GM06990 (cell line): ENCODE data around the gene NBPF6.

Experiments used
- DNase-seq: peaks from one replicate; pipeline ENCODE4 v3.0.0-alpha.2; 2011; ENCODE audit not compliant: insufficient read length; ENCODE audit errors: extremely low read depth
- H3K27me3 ChIP-seq: replicated peaks from 2 replicates; pipeline ENCODE4 v1.6.0; 2011; ENCODE audit warnings: low read length; ENCODE audit not compliant: control insufficient read depth, insufficient read depth
- H3K36me3 ChIP-seq: 2 replicates; pipeline ENCODE4 v1.5.1; 2011; ENCODE audit warnings: low read length; ENCODE audit not compliant: control insufficient read depth, insufficient read depth
- H3K4me3 ChIP-seq: replicated peaks from 2 replicates; pipeline ENCODE4 v1.5.1; 2011; ENCODE audit warnings: low read depth, mild to moderate bottlenecking, control low read depth, low read length
- CTCF ChIP-seq: IDR thresholded peaks from 2 replicates; pipeline ENCODE4 v1.5.1; 2011; ENCODE audit warnings: low read length, control low read depth, mild to moderate bottlenecking, inconsistent platforms; ENCODE audit not compliant: insufficient read depth, poor library complexity, severe bottlenecking

NBPF6 gene

GRCh38 chr1:108502624-108503023, 52.5 kb downstream of the NBPF6 start:
- DNase-seq: no peak
- no peak for TF ChIP-seq CTCF
- Histone ChIP-seq H3K36me3 (no peaks in the 10 kb centered on the region), H3K4me3 (no peak overlapping the region), H3K27me3 (no peaks in the 10 kb centered on the region)

GRCh38 chr1:108503062-108503733, 53.1 kb downstream of the NBPF6 start:
- DNase-seq: no peak
- no peaks in the 10 kb centered on the region for H3K27me3 ChIP-seq
- no peak for TF ChIP-seq CTCF
- H3K4me3 ChIP-seq: no peak overlapping the region
- H3K36me3 ChIP-seq: no peaks in the 10 kb centered on the region

GRCh38 chr1:108504447-108504846, 54.3 kb downstream of the NBPF6 start:
- H3K4me3 ChIP-seq: no peak overlapping the region
- TF ChIP-seq CTCF: no peak
- DNase-seq: peak; percentile 13
- H3K36me3 ChIP-seq: no peaks in the 10 kb centered on the region
- H3K27me3 ChIP-seq: no peaks in the 10 kb centered on the region

- no peaks in the 10 kb centered on the region for H3K27me3 ChIP-seq
- no peak for DNase-seq
- H3K4me3 ChIP-seq: no peak overlapping the region
- no peak for TF ChIP-seq CTCF
- H3K36me3 ChIP-seq: no peaks in the 10 kb centered on the region
Measured at GRCh38 chr1:108505763-108506070, 55.6 kb downstream of the NBPF6 start.

GRCh38 chr1:108511764-108512163, 61.6 kb downstream of the NBPF6 start:
- Histone ChIP-seq H3K36me3 (no peaks in the 10 kb centered on the region), H3K27me3 (no peaks in the 10 kb centered on the region), H3K4me3 (no peak overlapping the region)
- TF ChIP-seq CTCF: no peak
- no peak for DNase-seq
